Measurements from ENCODE around the gene DPH2.

- TF ChIP-seq CTCF (IDR thresholded peaks at IDR 0.05) (peak; percentile 62 to 95 (median 80)), POLR2A (IDR thresholded peaks at IDR 0.05) (peak; percentile 50), POLR2AphosphoS5 (IDR thresholded peaks at IDR 0.05) (peak; percentile 96)
These were observed 23.4 kb upstream of the DPH2 start, which contains the start of gene IPO13 for GRCh38 chr1:43946236-43947060.

Measured in prostate gland (tissue), 2 donors.